HAP-1 (cell line): ENCODE measurements around the gene FERMT2.
"Not testable (repeated sequence)": the region's sequence is repeated elsewhere in the genome, so short reads cannot be mapped to it uniquely, and the experiment has no call there.

Experiments
- DNase-seq, 2 experiments: peaks; one replicate each; pipeline ENCODE4 v3.0.0-alpha.2; 2016 to 2020; ENCODE audit warnings: low spot score in 2 of 2
- H3K27me3 ChIP-seq: fragments of 250-450 bp; sonication (Bioruptor Pico); 2 replicates; pipeline ENCODE4 v1.5.1; 2020; ENCODE audit warnings: low read depth, mild to moderate bottlenecking, moderate library complexity
- H3K36me3 ChIP-seq: fragments of 250-450 bp; sonication (Bioruptor Pico); replicated peaks from 2 replicates; pipeline ENCODE4 v1.5.1; 2020; ENCODE audit warnings: mild to moderate bottlenecking
- H3K4me1 ChIP-seq: fragments of 250-450 bp; sonication (Bioruptor Pico); 2 replicates; pipeline ENCODE4 v1.5.1; 2020; ENCODE audit warnings: mild to moderate bottlenecking
- H3K4me3 ChIP-seq: fragments of 250-450 bp; sonication (Bioruptor Pico); 2 replicates; pipeline ENCODE4 v1.5.1; 2020; ENCODE audit warnings: mild to moderate bottlenecking, moderate library complexity
- H3K9me3 ChIP-seq: fragments of 250-450 bp; sonication (Bioruptor Pico); 2 replicates; pipeline ENCODE4 v1.5.1; 2020; ENCODE audit warnings: mild to moderate bottlenecking, moderate library complexity
- in situ Hi-C: fragments of 300-500 bp; cut with MboI; formaldehyde crosslinking; loops from 3 replicates; pipeline ENCODE4 v1.14.3; 2020; ENCODE audit warnings: low sequenced_read_pairs, inconsistent platforms, mixed read lengths

Gene FERMT2

GRCh38 chr14:52877628-52878027 is 73.2 kb downstream of the FERMT2 start:
- peaks cover 23% of the 10 kb centered on the region for H3K36me3 ChIP-seq
- DNase-seq: no peak
- H3K4me3 ChIP-seq: no peak overlapping the region
- H3K4me1 ChIP-seq: peaks cover 57% of the 10 kb centered on the region
- in situ Hi-C loops: no loop called here
- H3K27me3 ChIP-seq: no peaks in the 10 kb centered on the region
- H3K9me3 ChIP-seq: no peaks in the 10 kb centered on the region

- in situ Hi-C loops: no loop called here
- H3K4me1 ChIP-seq: peaks cover 57% of the 10 kb centered on the region
These were observed 74.0 kb downstream of the FERMT2 start for GRCh38 chr14:52876806-52877205.

DNA sequence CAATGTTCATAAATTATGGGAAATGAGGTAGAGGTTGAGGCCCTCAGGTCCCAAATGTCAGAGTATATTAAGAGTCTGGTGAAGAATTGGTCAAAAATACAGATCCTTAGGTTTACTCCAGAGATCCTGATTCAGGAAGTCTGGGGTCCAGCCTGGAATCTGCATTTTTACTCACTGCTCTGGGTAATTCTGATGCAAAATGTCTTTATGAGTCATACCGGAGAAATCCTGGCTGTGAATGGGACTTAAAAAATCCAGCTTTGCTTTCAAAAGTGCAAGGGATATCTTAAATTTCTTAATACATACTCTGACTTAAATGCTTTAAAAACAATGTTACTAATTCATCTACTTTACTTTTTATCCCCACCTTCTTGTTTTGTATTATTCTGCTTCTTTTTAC is 74.5 kb downstream of the FERMT2 start:
- H3K9me3 ChIP-seq: no peaks in the 10 kb centered on the region
- peaks cover 57% of the 10 kb centered on the region for H3K4me1 ChIP-seq
- peak; percentile 31 to 53 for DNase-seq
- H3K36me3 ChIP-seq: peaks cover 30% of the 10 kb centered on the region
- H3K4me3 ChIP-seq: no peak overlapping the region
- no peaks in the 10 kb centered on the region for H3K27me3 ChIP-seq
- in situ Hi-C loops: no loop called here

More at GRCh38 chr14:52876806-52877205, 74.0 kb downstream of the FERMT2 start:
- Histone ChIP-seq H3K36me3 (peaks cover 30% of the 10 kb centered on the region), H3K4me3 (no peak overlapping the region), H3K27me3 (no peaks in the 10 kb centered on the region), H3K9me3 (no peaks in the 10 kb centered on the region)
- DNase-seq: no peak

DNA sequence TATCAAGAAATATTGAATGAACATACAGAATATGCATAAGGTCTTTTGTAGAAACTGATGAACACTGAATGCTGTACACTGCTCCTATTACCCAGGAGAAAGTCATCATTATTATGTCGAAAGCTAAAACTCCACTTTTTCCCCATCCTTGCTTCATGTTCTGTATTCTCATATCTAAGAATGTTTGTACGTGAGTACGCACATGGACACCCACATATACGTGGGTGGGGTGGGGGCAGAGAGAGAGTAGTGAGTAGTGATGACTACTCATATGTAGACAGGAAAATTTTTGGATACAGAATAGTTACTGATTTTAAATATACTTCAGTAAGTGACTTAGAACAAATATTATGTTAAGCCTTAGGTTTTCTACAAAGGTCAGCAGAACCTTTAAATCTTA is 75.1 kb downstream of the FERMT2 start:
- Histone ChIP-seq H3K4me3 (no peak overlapping the region), H3K27me3 (no peaks in the 10 kb centered on the region), H3K36me3 (peaks cover 32% of the 10 kb centered on the region), H3K9me3 (no peaks in the 10 kb centered on the region), H3K4me1 (peaks cover 57% of the 10 kb centered on the region)
- no peak for DNase-seq
- in situ Hi-C loops: no loop called here

GRCh38 chr14:52874389-52874788 is 76.5 kb downstream of the FERMT2 start:
- in situ Hi-C loops: no loop called here
- DNase-seq: no peak
- peaks cover 57% of the 10 kb centered on the region for H3K4me1 ChIP-seq
- no peak overlapping the region for H3K4me3 ChIP-seq
- H3K9me3 ChIP-seq: no peaks in the 10 kb centered on the region
- no peaks in the 10 kb centered on the region for H3K27me3 ChIP-seq
- H3K36me3 ChIP-seq: peaks cover 39% of the 10 kb centered on the region

- peak; percentile 42 to 56 for DNase-seq
- H3K4me1 ChIP-seq: peaks cover 57% of the 10 kb centered on the region
- in situ Hi-C loops: no loop called here
- H3K9me3 ChIP-seq: no peaks in the 10 kb centered on the region
- H3K4me3 ChIP-seq: no peak overlapping the region
- peaks cover 43% of the 10 kb centered on the region for H3K36me3 ChIP-seq
- no peaks in the 10 kb centered on the region for H3K27me3 ChIP-seq
These were observed 77.2 kb downstream of the FERMT2 start for GRCh38 chr14:52873694-52874093.

- Histone ChIP-seq H3K4me1 (peaks cover 51% of the 10 kb centered on the region), H3K36me3 (peaks cover 48% of the 10 kb centered on the region), H3K9me3 (no peaks in the 10 kb centered on the region), H3K27me3 (no peaks in the 10 kb centered on the region), H3K4me3 (no peak overlapping the region)
- DNase-seq: no peak
- in situ Hi-C loops: no loop called here
These were observed 77.8 kb downstream of the FERMT2 start for GRCh38 chr14:52873065-52873464.

- in situ Hi-C loops: no loop called here
- Histone ChIP-seq H3K27me3 (no peaks in the 10 kb centered on the region), H3K4me3 (no peak overlapping the region), H3K36me3 (peaks cover 43% of the 10 kb centered on the region), H3K4me1 (peaks cover 38% of the 10 kb centered on the region), H3K9me3 (no peaks in the 10 kb centered on the region)
- DNase-seq: no peak
These were observed 79.2 kb downstream of the FERMT2 start for GRCh38 chr14:52871606-52872005.

DNA sequence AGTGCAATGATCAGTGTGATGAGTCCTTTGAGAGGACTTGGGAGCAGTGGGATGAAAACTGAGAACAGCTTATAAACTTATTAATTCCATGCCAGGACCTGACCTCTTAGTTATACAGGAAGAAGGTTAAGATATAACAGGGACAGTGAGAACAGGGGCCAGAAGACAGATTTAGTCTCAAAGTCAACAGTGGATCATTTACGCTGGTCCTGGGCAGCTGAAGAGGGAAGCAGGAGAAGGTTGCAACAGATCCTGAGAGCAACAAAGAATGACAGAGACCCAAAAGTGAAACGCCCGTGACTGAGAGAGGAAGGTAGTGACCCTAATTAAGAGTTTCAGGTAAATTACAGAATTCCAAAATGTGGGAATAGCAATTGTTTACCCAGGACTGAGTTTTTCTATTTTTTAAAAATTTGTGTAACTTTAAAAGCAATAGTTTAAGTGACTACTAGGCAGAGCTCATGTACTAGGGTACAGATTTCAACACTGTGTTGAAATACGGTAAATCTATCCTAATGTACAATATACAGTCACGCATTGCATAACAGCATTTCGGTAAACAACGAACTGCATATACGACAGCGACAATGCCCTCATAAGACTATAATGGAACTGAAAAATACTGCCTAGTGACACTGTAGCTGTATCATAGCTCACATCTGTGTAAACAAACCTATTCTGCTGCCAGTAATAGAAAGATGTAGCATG is 81.8 kb downstream of the FERMT2 start:
- no peak for DNase-seq
- Histone ChIP-seq H3K4me3 (no peak overlapping the region), H3K36me3 (peaks cover 57% of the 10 kb centered on the region), H3K27me3 (no peaks in the 10 kb centered on the region), H3K4me1 (peaks cover 18% of the 10 kb centered on the region), H3K9me3 (no peaks in the 10 kb centered on the region)
- in situ Hi-C loops: no loop called here

- H3K27me3 ChIP-seq, in situ Hi-C loops, H3K4me3 ChIP-seq, H3K9me3 ChIP-seq, DNase-seq: not testable (repeated sequence)
- Histone ChIP-seq H3K36me3 (peaks cover 46% of the 10 kb centered on the region), H3K4me1 (peaks cover 20% of the 10 kb centered on the region)
These were observed 86.0 kb downstream of the FERMT2 start for GRCh38 chr14:52864893-52865292.

GRCh38 chr14:52863334-52863700 is 87.5 kb downstream of the FERMT2 start:
- DNase-seq: peak in 1 of 2 experiments; percentile 48
- peaks cover 22% of the 10 kb centered on the region for H3K4me1 ChIP-seq
- H3K9me3 ChIP-seq: no peaks in the 10 kb centered on the region
- in situ Hi-C loops: no loop called here
- peaks cover 45% of the 10 kb centered on the region for H3K36me3 ChIP-seq
- no peaks in the 10 kb centered on the region for H3K27me3 ChIP-seq
- H3K4me3 ChIP-seq: no peak overlapping the region

DNA sequence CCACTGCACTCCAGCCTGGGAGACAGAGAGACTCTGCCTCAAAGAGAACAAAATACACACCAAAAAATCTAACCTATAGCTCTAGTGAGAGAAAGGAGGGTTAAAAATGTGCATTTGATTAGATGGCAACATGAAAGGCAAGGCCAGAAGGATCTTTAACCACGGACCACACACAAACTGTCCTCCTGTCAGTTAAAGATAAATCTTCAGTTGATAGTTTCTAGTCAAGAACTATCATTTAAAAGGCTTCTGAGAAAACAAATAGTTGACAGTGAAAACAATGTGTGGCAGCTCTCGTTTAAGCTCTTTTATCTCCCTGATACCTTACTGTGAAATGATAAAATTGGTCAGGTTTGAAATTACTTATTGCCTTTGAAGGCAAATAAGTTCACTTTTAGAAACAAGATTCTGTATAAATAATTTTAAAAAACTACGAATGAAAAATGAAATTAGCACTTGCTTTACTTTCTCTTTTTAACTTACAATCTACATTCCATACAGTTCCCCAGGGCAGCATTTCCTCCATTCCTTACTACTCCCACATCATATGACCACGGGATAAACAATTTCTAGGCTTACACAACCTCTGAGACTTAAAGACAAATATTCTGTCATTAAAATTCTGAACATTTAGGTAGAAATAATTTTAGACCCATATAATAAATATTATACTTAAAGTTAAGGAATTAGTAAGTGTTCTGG is 88.1 kb downstream of the FERMT2 start:
- Histone ChIP-seq H3K27me3 (no peaks in the 10 kb centered on the region), H3K4me3 (no peak overlapping the region), H3K4me1 (peaks cover 27% of the 10 kb centered on the region), H3K36me3 (peaks cover 47% of the 10 kb centered on the region), H3K9me3 (no peaks in the 10 kb centered on the region)
- in situ Hi-C loops: no loop called here
- DNase-seq: peak in 1 of 2 experiments; percentile 21

DNA sequence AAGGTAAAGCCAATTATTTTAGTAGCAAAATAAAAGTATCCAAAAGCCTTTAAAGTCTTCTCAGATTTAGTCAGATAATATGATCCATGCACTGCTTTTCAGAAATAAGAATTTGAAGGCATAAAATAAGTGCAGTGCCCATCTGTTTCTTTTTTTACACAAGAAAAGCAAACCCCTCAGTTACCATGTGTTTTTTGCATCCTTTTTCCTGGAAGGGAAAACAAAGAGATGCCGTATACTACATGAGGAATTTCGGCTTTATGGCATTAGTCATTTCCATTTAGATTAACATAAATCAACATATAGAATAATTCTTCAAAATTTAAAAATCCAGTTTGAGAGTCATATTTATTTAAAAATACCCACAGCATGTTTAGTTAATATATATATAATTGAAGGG is 89.4 kb downstream of the FERMT2 start:
- DNase-seq: no peak
- in situ Hi-C loops: no loop called here
- Histone ChIP-seq H3K36me3 (peaks cover 47% of the 10 kb centered on the region), H3K4me1 (peaks cover 32% of the 10 kb centered on the region), H3K9me3 (no peaks in the 10 kb centered on the region), H3K27me3 (no peaks in the 10 kb centered on the region), H3K4me3 (no peak overlapping the region)

DNA sequence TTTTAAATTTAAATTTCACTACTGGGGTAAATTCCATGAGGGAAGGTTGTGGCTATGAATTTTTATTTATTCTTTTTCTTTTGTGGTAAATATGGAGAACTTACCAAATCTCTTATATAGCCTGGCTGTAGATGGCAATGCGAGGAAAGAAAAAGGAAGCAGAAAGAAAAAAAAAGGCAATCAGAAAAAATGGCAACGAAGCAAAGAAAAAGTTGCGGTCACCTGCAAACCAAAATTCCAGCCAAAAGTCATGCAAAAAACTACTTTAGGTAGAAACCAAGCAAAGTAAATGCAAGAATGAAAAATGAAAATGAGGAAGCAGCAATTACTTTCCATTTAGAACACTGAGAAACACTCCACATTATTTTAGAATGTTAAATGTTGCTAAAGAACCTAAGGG is 89.9 kb downstream of the FERMT2 start:
- peaks cover 32% of the 10 kb centered on the region for H3K4me1 ChIP-seq
- H3K9me3 ChIP-seq: no peaks in the 10 kb centered on the region
- DNase-seq: no peak
- in situ Hi-C loops: no loop called here
- H3K36me3 ChIP-seq: peaks cover 47% of the 10 kb centered on the region
- no peak overlapping the region for H3K4me3 ChIP-seq
- H3K27me3 ChIP-seq: no peaks in the 10 kb centered on the region
